Fibroblast of villous mesenchyme (primary cell): Measurements from ENCODE around the gene PET100. TPM values are rescaled to one million over a fixed set of nuclear protein-coding genes. Genes with fewer than 3 reads are reported as not detected.
A peak's percentile ranks its signal among the peaks of the same experiment; 100 is the strongest.

Experiments
- DNase-seq: peaks from one replicate; pipeline ENCODE4 v3.0.0-alpha.2; 2010; ENCODE audit warnings: low read depth
- H3K4me3 ChIP-seq: 2 replicates; pipeline ENCODE4 v1.5.1; 2011; ENCODE audit warnings: low read depth, mild to moderate bottlenecking, low read length
- small RNA-seq: library from RNA; depleted of rRNA; stranded (forward); fragments of <200 nt; gene quantifications from one replicate; pipeline ENCODE3, GENCODE V24; 2012
- total RNA-seq: library from RNA; depleted of rRNA; stranded (reverse); fragments of >200 nt; gene quantifications from 2 replicates; pipeline ENCODE4 v1.2.3, GENCODE V29; 2012
- TF ChIP-seq, protein P1 (sequence below): IDR thresholded peaks from 2 replicates; pipeline ENCODE4 v1.5.1; 2012; ENCODE audit warnings: low read depth, mild to moderate bottlenecking, low read length; ENCODE audit not compliant: insufficient read depth

Gene PET100
- total RNA-seq, 1 donor, result 10.4 TPM

DNA sequence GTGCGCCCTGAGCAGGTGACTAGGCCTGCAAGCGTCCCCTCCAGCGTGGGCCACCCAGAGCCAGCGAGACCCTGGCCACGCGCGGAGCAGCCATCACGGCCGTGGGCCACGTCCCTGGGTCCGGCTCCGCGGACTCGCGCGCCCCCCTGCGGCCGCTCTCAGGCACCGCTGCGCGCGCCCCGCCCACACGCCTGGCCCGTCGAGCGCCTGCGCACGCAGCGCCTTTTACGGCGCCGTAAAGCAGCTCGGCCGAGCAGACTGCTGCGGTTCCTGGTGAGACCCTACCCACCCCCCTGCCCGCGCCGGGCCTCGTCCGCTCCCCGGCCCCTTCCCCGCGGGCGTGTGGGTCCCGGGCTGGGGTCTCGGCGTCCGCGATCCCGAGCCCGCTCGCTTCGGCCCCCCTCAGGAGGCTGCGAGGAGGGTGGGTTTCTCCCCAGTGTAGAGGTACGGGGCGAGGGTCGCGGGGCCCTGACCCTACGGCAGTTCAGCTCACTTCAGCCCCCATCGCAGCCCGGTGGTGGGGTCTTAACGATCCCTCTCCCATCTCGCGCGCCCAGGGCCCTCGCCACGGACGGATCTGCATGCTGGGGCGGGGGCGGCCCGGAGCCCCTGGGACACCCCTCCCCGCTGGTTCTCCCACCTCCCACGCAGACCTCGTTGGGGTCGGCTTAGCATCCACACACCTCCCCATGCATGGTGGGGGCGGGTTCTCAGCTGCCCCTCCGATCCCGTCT lies 51.2 kb downstream of the PET100 start, which contains the start of gene TRAPPC5:
TRAPPC5 (plus strand) TSS at position 228 of the 734 bp plus-strand sequence. CDS start 1,421 bp downstream, outside the sequence.
- peak within 1 kb of the TSS; percentile 96 for H3K4me3 ChIP-seq
- DNase-seq, result peak; percentile 81
- TF ChIP-seq, protein P1, sequence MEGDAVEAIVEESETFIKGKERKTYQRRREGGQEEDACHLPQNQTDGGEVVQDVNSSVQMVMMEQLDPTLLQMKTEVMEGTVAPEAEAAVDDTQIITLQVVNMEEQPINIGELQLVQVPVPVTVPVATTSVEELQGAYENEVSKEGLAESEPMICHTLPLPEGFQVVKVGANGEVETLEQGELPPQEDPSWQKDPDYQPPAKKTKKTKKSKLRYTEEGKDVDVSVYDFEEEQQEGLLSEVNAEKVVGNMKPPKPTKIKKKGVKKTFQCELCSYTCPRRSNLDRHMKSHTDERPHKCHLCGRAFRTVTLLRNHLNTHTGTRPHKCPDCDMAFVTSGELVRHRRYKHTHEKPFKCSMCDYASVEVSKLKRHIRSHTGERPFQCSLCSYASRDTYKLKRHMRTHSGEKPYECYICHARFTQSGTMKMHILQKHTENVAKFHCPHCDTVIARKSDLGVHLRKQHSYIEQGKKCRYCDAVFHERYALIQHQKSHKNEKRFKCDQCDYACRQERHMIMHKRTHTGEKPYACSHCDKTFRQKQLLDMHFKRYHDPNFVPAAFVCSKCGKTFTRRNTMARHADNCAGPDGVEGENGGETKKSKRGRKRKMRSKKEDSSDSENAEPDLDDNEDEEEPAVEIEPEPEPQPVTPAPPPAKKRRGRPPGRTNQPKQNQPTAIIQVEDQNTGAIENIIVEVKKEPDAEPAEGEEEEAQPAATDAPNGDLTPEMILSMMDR, result peak; percentile 73

Small RNA genes within 50 kb of the gene (small RNA-seq; reads per million reads assigned to genes)
- gene MIR6792, result not detected

Other genes starting within 250 kb of the PET100 start
- gene PEX11G, start 140.8 kb upstream of the PET100 start, total RNA-seq, result 2.3 and 2.6 TPM in 2 replicates
- gene ZNF358, start 113.7 kb upstream of the PET100 start, total RNA-seq, result 13.8 and 20.9 TPM in 2 replicates
- 5.5 and 8.6 TPM in 2 replicates for gene MCOLN1, start 107.2 kb upstream of the PET100 start, total RNA-seq
- 101 and 106 TPM in 2 replicates for gene PNPLA6, start 94.1 kb upstream of the PET100 start, total RNA-seq
- not detected in 2 replicates for gene CAMSAP3, start 33.9 kb upstream of the PET100 start, total RNA-seq
- gene XAB2, start 248 bp upstream of the PET100 start, total RNA-seq, result 32.0 and 34.1 TPM in 2 replicates
- gene PCP2, start 3.9 kb downstream of the PET100 start, total RNA-seq, result 0.43 TPM in 1 of 2 replicates, not detected in the other
- gene STXBP2, start 7.3 kb downstream of the PET100 start, total RNA-seq, result 4.2 and 9.9 TPM in 2 replicates
- gene RETN, start 39.3 kb downstream of the PET100 start, total RNA-seq, result not detected in 2 replicates
- gene MCEMP1, start 47.3 kb downstream of the PET100 start, total RNA-seq, result not detected in 2 replicates
- gene TRAPPC5, start 51.0 kb downstream of the PET100 start, total RNA-seq, result 29.0 and 29.8 TPM in 2 replicates
- gene FCER2, start 72.3 kb downstream of the PET100 start, total RNA-seq, result not detected in 2 replicates
- not detected in 2 replicates for gene CLEC4G, start 102.3 kb downstream of the PET100 start, total RNA-seq
- not detected in 2 replicates for gene CD209, start 117.7 kb downstream of the PET100 start, total RNA-seq
- gene CLEC4M, start 133.4 kb downstream of the PET100 start, total RNA-seq, result under 0.01 TPM in 1 of 2 replicates, not detected in the other
- 24.8 and 25.5 TPM in 2 replicates for gene EVI5L, start 200.4 kb downstream of the PET100 start, total RNA-seq
- gene PRR36, start 244.6 kb downstream of the PET100 start, total RNA-seq, result under 0.01 TPM in 1 of 2 replicates, not detected in the other